Non-pigmented ciliary epithelial cell (primary cell): ENCODE data around the gene REC8.
A peak's percentile ranks its signal among the peaks of the same experiment; 100 is the strongest.

ENCODE experiments used
- DNase-seq: peaks from one replicate; pipeline ENCODE4 v3.0.0-alpha.2; 2010; ENCODE audit warnings: low read depth

REC8 gene

DNA sequence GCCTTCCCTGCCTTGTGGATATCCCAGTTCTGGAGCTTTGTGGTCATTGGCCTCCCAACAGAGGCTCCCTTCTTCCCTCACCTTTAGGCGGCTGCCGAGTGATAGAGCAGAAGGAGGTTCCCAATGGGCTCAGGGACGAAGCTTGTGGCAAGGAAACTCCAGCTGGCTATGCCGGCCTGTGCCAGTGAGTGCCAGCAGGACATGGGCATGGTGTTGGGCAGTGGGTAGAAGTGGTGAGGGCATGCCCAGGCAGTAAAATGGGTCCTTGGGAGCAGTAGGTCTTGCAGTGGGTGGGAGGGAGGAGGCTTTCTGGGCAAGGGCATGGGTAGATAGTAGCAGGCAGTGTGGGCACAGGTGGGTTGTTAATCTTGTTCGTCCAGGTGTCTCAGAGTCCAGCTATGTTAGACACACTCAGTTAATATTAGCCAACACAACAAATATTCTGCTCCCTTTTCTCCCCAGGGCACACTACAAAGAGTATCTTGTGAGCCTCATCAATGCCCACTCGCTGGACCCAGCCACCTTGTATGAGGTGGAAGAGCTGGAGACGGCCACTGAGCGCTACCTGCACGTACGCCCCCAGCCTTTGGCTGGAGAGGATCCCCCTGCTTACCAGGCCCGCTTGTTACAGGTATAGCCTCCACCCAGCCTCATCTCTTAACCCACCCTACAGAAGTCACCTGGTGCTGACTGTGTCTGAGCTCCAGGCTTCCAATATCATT lies 11.9 kb upstream of the REC8 start:
- DNase-seq = no peak

DNA sequence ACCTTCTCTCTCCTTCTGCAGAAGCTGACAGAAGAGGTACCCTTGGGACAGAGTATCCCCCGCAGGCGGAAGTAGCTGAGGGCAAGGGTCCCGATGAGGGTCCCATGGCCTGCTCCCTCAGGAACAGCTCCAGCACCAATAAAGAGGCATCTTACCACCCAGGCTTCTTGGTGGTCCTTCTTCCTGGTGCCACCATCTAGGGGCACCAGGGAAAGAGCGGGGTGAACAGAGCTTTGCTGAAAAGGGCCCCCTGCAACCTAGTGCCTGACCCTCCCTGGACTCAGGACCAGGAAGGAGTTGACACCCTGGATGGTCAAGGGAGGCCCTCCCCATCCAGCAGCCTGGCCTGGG lies 11.4 kb upstream of the REC8 start:
- DNase-seq = no peak

DNA sequence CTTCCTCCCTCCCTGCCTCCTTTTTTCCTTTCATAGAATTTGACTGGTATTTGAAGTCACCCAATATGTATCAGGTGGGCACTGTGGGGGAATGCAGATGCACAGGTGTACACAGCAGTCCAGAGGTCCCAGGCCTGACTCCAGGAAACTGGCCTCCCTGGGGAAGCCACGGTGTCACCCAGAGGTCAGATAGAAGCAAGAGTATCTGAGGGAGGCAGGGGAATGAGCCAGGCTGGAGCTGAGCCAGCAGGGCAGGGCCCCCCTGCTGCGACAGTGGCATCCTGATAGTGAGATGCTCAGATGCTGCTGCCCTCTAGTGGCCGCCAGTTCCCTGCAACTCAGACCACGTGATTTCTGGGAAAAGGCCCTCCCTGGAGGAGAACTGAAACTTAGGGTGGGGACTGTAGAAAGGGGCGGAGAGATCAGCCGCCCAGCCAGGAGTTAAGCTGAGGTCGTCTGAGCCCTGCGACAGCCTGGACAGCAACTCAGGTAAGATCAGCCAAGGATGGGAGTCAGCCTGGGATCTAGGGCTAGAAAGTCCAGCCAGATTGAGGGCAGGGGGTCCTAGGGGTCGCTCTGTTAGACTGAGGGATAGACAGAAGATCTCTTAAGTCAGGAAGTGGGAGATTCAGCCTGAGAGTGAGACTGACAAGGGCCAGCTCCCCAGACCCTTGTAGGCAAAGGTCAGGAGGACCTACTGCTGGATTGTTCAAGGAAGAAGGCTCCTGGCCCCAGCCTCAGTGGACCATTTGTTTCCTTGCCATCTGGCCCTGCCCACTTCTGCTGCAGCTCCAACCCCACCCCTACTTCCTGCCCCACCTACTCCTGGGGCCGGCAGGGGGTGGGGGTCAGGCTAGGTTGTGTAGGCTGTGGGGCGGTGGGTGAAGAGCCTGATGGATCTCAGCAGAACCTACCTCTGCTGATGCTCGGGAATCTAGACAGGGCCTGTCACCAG lies 10.8 kb upstream of the REC8 start, which contains the start of gene IRF9:
IRF9 (plus strand) TSS at position 416 of the 955 bp plus-strand sequence. CDS start 880 bp downstream, outside the sequence.
- DNase-seq = peak; percentile 77

DNA sequence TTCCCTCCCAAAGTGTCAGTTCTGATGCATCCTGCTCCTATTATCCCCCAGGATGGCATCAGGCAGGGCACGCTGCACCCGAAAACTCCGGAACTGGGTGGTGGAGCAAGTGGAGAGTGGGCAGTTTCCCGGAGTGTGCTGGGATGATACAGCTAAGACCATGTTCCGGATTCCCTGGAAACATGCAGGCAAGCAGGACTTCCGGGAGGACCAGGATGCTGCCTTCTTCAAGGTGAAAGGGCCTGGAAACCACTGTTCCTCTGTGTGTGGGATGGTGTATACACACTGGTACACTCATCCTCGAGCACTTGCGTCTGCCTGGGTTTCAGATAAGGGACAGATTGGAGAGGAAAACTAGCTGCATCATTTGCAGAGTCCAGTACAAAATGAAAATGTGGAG lies 9.8 kb upstream of the REC8 start:
- DNase-seq = no peak

DNA sequence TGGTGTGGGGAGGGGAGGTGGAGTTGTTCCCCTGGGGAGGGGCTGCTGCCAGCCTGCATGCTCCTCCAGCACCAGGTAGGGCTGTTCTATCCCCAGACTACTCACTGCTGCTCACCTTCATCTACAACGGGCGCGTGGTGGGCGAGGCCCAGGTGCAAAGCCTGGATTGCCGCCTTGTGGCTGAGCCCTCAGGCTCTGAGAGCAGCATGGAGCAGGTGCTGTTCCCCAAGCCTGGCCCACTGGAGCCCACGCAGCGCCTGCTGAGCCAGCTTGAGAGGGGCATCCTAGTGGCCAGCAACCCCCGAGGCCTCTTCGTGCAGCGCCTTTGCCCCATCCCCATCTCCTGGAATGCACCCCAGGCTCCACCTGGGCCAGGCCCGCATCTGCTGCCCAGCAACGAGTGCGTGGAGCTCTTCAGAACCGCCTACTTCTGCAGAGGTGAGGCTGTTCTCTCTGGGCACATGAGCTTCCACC lies 7.3 kb upstream of the REC8 start:
- no peak for DNase-seq

DNA sequence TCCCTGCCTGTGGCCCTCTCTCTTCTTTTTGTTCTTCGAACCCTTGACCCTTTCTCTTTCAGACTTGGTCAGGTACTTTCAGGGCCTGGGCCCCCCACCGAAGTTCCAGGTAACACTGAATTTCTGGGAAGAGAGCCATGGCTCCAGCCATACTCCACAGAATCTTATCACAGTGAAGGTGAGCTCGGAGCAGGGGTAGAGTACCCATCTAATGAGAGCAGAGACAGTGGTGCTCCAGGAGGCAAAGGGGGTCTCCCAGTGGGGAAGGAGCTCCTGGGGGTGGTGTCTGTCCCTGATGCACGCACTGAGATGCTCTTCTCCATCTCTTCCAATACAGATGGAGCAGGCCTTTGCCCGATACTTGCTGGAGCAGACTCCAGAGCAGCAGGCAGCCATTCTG lies 6.1 kb upstream of the REC8 start:
- no peak for DNase-seq

DNA sequence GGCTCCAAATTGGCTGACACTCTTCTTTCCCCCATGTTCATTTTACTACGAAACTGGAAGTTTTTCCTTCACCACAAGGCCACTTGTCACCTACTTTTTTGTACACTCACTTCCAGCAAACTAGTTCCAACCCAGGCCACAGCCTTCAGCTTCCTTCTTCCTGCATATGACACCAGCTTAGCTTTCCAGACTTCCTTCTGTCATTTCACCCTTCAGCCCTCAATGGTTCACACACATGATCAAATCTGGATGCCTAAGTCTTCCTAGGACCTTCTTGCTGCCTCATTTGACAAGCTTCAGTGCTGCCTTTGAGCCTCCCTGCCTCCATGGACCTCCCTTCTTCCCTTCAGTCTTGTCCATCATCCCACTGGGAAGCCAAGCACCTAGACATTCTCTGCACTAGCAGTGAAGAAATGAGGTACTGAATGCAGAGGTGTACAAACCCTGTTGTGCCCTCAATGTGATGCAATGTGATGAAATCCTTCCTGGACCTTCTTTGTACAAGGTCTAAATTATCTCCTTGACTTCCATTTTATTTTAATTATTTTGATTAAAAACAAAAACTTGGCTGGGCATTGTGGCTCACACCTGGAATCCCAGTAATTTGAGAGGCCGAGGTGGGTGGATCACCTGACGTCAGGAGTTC lies 4.3 kb upstream of the REC8 start:
- DNase-seq = no peak

DNA sequence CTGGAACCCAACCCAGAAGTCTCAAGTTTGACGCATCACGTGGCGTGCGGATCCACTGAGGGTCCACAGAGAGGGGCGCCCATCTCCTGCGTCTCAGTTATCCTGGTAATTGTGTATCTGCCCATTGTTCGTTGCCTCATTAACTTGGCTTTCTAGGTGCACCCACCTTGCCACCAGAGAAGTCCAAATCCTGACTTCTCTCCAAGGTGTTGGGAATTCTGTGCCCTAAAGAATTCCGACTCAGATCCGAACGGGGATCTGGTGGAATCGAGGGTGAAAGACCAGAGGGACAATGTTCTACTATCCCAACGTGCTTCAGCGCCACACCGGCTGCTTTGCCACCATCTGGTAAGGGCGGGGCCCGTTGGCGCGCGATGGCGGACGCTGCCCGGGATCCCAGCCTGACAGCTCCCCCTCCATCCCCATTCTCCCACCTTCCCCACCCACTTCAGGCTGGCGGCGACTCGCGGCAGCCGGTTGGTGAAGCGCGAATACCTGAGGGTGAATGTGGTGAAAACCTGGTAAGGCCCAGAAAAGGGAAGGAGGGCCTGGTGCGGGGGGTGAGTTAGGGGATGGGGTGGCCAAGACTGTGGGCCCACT lies 481 bp downstream of the REC8 start:
- no peak for DNase-seq

DNA sequence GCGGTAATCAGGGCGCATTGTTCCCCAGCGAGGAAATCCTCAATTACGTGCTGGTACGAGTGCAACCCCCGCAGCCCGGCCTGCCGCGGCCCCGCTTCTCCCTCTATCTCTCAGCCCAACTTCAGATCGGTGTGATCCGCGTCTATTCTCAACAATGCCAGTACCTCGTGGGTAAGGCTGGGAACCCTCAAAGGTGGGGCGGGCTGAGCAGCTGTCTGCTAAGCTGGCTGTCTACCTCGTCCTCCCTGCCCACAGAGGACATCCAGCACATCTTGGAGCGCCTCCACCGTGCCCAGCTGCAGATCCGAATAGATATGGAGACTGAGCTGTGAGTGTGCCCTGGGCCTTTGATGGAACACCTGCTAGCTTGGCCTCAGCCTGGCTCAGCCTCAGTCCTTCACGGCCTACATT lies 996 bp downstream of the REC8 start:
- DNase-seq = no peak

DNA sequence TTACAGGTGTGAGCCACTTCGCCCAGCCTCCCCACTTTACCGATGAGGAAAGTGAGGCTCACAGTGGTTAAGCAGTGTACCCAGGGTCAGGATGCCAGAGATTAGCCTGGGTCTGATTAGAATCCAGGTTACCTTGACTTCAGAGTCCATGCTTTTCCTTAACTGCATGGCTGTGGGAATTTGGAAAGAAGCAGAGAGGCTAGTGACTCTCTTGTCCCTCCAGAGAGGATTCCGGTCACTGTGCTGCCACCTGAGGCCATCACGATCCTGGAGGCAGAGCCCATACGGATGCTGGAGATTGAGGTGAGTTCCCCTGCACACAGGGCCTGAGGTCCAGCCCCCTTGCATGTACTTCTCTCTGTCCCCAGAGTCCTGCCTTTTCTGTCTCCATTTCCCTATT lies 4.7 kb downstream of the REC8 start:
- no peak for DNase-seq

DNA sequence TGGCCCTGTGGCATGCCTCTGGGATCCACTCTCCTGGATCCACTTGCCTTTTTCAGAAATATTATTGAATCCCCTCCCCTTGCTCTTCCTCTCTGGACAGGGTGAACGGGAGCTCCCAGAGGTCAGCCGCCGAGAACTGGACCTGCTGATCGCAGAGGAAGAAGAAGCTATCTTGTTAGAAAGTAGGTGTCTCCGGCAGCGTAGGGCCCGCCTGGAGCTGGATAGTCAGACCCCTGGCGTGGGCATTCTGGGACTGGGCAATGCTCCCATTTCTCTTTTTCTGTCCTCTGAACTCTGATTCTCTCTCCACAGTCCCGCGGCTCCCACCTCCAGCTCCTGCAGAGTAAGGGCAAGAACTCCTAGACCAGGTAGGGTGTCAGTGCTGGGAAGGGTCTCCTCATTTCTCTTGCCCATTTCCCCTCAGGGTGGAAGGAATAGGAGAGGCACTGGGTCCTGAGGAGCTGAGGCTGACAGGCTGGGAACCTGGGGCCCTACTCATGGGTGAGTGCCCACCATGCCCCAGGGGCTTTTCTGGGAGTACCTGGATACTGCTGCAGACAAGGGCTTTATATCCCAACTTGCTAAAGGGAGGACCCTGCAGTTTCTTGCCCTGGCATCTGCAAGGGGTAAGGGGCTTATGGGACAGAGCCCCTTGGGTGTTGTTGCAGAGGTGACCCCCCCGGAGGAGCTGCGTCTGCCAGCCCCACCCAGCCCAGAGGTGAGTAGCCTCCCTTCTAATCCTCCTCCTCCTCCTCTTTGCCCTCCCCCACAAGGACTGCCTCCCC lies 5.4 kb downstream of the REC8 start:
- no peak for DNase-seq

DNA sequence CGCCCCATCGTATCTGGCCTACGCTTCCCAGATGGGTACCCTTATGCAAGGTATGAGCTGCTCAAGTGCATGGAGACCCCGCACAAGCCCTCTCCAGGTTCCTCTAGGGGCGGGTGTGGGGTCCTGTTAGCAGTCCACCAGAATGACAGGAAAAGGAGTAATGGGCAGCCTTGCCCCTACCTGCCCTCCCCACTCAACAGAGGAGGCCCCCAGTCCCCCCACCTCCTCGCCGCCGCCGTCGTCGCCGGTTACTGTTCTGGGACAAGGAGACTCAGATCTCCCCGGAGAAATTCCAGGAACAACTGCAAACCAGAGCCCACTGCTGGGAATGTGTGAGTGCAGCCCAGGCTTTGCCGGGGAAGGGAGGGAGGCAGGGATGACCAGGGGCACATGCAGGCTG lies 6.0 kb downstream of the REC8 start:
- DNase-seq = no peak

DNA sequence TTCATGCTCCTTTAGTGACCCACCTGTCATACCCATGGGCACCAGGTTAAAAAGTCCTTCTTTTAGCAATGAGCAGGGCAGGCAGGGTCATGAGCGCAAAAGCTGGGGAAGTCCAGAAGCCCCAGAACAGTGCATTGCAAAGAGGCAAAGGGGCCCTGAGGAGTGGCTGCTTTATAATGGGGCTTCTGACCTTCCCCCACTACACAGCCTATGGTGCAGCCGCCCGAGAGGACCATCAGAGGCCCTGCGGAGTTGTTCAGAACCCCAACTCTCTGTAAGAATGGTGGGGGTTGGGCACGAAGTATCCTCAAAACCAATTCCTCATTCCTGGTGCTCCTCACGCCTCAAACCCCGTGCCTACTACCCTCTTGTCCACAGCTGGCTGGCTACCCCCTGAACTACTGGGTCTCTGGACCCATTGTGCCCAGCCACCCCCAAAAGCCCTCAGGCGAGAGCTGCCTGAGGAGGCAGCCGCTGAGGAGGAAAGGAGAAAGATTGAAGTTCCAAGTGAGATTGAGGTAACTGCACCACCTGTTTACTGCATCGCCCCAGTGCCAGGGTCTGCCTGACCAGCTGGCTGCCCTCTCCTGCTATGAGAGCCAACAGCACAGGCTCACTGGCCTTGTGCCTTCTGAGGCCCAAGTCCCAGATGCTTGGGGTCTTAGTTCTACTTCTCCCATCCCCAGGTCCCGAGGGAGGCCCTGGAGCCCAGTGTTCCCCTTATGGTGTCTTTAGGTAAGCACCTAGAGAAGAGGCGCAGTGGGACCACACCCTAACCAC lies 6.7 kb downstream of the REC8 start:
- no peak for DNase-seq

DNA sequence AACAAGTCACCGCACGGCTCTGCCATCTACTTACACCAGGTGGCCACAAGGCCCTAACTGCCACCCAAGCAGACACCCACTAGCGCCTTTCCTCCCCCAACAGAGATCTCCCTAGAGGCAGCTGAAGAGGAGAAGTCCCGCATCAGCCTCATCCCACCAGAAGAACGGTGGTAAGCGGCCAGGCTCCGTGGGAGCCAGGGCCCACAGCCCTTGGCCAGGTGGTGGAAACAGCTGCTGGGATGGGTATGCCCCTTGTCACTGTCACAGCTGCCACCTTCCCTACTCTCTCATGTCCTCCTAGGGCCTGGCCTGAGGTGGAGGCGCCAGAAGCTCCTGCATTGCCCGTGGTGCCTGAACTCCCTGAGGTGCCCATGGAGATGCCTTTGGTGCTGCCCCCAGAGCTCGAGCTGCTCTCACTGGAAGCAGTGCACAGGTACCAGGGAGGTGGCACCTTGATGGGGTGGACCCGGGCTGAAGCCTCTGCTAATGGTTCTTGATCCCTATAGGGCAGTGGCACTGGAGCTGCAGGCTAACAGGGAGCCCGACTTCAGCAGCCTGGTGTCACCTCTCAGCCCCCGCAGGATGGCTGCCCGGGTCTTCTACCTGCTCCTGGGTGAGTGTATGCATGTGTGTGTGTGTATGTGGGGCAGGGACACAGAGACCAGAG lies 7.5 kb downstream of the REC8 start:
- no peak for DNase-seq

DNA sequence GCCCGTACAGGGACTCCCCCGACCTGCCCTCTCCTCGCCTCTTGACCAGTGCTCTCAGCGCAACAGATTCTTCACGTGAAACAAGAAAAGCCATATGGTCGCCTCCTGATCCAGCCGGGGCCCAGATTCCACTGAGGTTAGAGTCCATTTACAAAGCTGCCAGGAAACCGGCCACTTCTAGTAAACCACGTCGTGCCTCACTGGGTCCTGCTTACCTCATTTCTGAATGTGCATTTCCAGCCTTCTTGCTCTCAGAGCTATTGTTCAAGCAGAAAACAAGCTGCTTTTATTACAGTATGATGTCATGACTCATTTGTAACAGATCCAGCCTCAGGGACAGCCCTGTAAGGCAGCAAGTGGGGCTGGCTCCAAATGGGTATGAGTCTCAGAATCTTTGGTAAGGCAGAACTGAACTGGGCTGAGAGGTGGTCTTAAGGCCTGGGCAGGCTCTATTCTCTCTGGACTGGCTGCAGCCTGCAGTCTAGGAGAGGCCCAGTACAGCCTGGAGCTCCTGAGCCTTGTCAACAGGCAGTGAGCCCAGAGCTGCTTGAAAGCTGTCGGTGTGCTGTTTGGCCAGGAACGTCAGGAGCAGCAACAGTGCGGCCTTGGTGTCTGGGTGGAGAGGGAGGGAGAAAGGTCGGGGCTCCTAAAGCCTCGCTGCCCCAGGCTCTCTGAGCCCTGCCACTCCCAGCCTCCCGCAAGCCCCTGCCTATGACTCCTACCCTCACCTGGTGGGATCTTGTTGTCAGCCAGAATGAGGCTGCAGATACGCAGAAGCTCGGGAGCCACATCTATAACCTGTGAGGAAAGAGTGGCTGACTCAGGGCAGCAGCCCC lies 8.3 kb downstream of the REC8 start:
- peak; percentile 60 for DNase-seq

DNA sequence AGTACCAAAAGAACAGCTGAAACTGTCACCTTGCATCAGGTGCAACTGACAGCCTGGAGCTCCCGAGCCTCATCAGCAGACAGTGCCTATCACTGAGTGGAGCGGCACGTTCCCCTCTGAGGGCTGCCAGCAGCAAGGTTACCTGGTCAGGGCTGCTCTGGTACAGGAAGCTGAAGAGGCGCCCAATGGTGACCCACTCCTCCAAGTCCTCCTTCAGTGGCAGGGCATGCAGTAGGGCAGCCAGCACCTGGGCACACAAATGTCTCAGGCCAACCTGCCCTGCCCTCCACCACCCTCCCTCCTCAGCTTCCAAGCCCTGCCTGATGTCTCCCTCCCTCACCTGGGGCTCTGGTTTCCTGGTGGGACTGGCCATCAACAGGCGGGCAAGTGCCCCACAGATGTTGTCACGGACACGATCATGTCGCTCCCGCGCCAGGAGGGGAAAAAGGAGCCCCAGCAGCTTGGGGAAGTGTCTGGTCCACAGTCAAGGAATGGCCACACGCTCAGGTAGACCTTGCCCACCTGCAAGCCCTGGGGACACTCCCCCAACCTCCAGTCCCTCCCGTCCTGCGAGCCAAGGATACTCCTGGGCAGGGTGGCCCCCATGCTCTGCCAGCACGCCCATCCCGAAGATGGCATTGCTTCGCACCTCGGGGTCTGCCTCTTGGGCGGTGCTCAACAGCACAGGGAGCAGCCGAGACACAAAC lies 9.6 kb downstream of the REC8 start:
- no peak for DNase-seq

DNA sequence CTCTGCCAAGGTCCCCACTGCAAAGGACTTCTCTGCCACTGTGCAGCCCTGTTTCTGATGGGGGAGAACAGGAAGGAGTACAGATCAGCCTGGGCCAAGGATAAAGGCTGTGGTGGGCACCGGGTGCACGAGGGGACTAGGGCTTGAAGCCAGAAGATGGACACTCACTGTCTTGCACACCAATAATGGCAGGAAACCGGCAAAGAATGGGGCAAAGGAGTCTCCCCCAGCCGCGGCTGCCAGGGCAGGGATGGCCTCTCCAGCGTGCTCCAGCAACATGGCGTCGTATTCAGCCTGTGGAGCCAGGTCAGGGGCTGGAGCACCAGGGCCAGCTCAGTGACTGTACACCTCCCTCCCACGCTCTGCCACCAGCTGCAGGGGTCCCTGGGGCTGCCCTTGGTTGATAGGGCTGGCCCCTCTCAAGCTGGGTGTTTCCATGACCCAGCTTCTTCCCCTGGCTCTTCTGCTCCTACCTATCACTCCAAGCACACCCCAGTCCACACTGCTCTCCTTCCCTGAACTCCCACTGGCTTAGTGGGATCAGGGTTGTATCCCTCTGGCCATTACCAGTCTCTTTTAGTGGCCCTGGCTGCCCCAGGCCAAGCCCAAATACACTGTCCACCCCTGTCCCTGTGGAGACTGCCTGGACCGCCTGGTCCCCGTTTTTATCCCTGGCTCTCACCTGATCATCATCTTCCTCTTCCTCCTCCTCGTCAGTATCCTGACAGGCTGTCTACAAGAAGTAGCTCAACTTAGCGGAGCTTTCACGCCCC lies 10.4 kb downstream of the REC8 start:
- no peak for DNase-seq

DNA sequence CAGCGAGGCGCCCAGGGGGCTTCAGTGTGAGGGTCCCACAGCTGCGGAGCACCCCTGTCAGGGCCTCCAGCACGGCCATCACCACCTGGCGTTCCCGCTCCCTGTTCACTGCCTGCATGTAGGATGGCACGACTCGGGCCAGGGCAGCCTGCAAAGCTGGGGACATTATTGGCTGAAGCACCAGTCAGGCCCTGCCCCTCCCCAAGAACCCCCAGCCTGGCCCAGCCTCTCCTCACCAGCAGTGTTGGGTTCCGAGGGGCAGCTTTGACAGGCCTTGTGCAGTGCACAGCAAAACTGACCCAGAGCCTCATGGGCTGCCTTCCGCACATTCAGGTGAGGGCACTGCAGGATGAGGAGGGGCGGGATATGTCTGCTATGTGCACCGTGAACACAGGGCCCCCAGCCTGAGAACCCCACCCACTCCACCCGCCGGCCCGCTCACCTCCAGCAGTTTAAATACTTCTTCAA lies 11.2 kb downstream of the REC8 start:
- DNase-seq = no peak
